Breast epithelium (tissue), 4 donors: ENCODE measurements around the gene TINCR. TPM values are rescaled to one million over a fixed set of nuclear protein-coding genes. Genes with fewer than 3 reads are reported as not detected.
A peak's percentile ranks its signal among the peaks of the same experiment; 100 is the strongest.

Experiments
- DNase-seq, 2 donors: peaks; one replicate each; pipeline ENCODE4 v3.0.0-alpha.2; 2019; ENCODE audit warnings: low spot score in 2 of 2
- H3K27ac ChIP-seq, 2 donors: fragments of 200-600 bp; sonication (generic) in 1 of 2; one replicate each; pipeline ENCODE4 v1.5.1; 2016 to 2019; ENCODE audit warnings: mild to moderate bottlenecking in 1 of 2
- H3K27me3 ChIP-seq, 2 donors: fragments of 200-600 bp; sonication (generic) in 1 of 2; one replicate each; pipeline versions ENCODE4 v1.5.1 to v1.6.0; 2017 to 2019; ENCODE audit warnings: control low read depth in 1 of 2, mild to moderate bottlenecking in 1 of 2
- H3K36me3 ChIP-seq: fragments of 200-600 bp; one replicate; pipeline ENCODE4 v1.5.1; 2019
- H3K4me1 ChIP-seq, 2 donors: fragments of 200-600 bp; sonication (generic); one replicate each; pipeline ENCODE4 v1.5.1; 2016 to 2019; ENCODE audit warnings: control low read depth in 1 of 2
- H3K4me3 ChIP-seq, 3 donors: fragments of 200-600 bp; sonication (generic); 1 replicate in 2 of 3; 2 replicates in 1 of 3; pipeline ENCODE4 v1.5.1; 2016 to 2019; ENCODE audit warnings: mild to moderate bottlenecking in 3 of 3, moderate library complexity in 2 of 3
- H3K9me3 ChIP-seq, 2 donors: fragments of 200-600 bp; sonication (generic) in 1 of 2; one replicate each; pipeline ENCODE4 v1.5.1; 2016 to 2019; ENCODE audit warnings: control low read depth in 1 of 2
- POLR2A ChIP-seq: fragments of 450-650 bp; IDR thresholded peaks from one replicate; pipeline ENCODE4 v1.6.1; 2016; ENCODE audit warnings: antibody characterized with exemption, mild to moderate bottlenecking, moderate library complexity
- POLR2AphosphoS5 ChIP-seq, 3 donors: sonication (generic); formaldehyde crosslinking; IDR thresholded peaks; one replicate each; pipeline ENCODE4 v1.6.1; 2017; ENCODE audit warnings: antibody characterized with exemption in 3 of 3
- intact Hi-C: fragments of 100-400 bp; cut with DNase I; formaldehyde crosslinking; loops from one replicate; pipeline ENCODE4 v1.15.1; 2023; ENCODE audit warnings: low total_unique reads
- total RNA-seq, 3 donors: library from RNA; depleted of rRNA; stranded (reverse); fragments of >200 nt; gene quantifications; one replicate each; pipeline ENCODE4 v1.1.0, GENCODE V29; 2016
- TF ChIP-seq, protein P1 (sequence below), 3 donors: fragments of 450-650 bp; IDR thresholded peaks; one replicate each; pipeline ENCODE4 v1.5.1; 2016 to 2017; ENCODE audit warnings: antibody characterized with exemption in 3 of 3, mild to moderate bottlenecking in 3 of 3, moderate library complexity in 3 of 3

The TINCR gene
- total RNA-seq, 3 donors from 2014 or later: 1.1 to 11.7 (median 1.3) TPM

DNA sequence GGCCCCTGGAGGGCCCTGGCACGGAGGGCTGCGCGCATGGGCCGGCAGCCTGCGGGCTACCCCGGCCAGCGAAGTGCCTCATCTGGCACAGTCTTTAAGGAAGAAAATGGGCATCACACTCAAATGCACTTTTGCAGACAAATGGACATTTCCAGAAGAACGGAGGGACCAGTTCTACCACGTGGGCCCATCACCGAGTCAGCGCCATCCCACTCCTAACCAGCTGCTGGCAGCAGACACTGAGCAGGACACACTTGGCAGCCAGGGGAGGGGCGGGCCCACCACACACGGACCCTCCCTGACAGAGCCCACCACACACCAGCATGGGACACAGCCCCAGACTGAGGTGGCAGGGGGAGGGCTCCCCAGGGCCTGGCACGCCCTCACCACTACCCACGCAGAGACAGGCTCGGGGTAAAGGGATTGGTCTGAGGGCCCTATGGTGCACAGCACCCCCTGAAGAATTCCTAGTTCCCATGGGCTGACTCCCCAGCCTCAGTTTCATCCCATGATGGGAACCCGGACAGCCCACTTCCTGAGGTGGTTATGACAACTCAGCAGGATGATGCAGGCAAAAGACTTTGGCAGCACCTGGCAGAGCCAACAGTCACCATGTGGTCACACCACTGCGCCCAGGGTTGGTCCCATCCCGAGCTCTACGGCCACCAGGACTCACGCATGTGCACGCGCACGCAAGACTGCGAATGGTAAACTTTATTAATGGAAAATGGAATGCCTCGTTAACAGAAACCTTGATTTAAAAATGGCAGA, 18.7 kb upstream of the TINCR start:
- no peak for DNase-seq
- Histone ChIP-seq H3K36me3 (peaks cover 6% of the 10 kb centered on the region), H3K27me3 (no peaks in the 10 kb centered on the region), H3K4me1 (peaks cover 0 to 6% of the 10 kb centered on the region in 2 donors), H3K27ac (peak overlapping the region; percentile 60 to 71), H3K4me3 (peak overlapping the region in 1 of 3 donors; percentile 47), H3K9me3 (no peaks in the 10 kb centered on the region)
- intact Hi-C loops: no loop called here
- TF ChIP-seq, protein P1, sequence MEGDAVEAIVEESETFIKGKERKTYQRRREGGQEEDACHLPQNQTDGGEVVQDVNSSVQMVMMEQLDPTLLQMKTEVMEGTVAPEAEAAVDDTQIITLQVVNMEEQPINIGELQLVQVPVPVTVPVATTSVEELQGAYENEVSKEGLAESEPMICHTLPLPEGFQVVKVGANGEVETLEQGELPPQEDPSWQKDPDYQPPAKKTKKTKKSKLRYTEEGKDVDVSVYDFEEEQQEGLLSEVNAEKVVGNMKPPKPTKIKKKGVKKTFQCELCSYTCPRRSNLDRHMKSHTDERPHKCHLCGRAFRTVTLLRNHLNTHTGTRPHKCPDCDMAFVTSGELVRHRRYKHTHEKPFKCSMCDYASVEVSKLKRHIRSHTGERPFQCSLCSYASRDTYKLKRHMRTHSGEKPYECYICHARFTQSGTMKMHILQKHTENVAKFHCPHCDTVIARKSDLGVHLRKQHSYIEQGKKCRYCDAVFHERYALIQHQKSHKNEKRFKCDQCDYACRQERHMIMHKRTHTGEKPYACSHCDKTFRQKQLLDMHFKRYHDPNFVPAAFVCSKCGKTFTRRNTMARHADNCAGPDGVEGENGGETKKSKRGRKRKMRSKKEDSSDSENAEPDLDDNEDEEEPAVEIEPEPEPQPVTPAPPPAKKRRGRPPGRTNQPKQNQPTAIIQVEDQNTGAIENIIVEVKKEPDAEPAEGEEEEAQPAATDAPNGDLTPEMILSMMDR (IDR thresholded peaks at IDR 0.05): no peak

DNA sequence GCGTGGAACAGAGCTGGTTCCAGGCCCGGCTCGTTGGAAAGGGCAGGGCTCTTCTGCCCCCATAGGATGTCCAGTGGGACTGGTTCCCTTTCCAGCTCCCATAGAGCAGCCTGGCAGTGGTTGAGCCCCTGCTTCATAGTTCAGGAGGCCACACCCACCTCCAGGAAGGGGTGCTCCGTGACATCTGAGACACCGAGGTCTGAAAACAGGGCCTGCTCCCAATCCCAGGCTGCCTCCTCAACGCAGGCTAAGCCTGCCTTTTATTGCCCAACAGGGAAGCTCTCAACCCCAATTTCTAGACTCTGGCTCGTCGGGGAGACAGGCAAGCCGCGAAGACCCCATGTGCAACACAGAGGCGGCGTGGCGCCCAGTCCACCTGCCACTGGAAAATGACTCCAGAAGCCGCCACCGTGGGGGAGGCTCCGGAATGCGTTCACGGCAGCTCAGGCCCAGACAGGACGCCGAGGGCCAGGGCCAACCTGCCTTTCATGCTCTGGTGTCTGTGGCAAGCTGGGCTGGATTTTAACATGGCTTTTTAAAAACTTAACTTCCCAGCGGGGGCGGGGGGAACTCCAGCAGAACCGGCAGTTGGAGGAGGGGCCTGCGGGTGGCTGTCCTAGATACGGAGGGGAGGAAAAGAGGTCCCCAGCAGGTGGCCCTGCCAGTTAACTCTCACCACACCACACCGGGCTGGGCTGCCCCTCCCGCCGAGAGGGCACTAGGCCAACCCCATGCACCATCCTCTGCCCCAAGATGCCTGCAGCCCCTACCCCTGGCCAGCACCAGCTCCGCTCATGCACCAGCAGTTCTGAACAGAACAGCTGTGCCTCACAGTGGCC, 17.9 kb upstream of the TINCR start:
- no peaks in the 10 kb centered on the region for H3K9me3 ChIP-seq
- peak in 1 of 2 donors; percentile 72 for DNase-seq

DNA sequence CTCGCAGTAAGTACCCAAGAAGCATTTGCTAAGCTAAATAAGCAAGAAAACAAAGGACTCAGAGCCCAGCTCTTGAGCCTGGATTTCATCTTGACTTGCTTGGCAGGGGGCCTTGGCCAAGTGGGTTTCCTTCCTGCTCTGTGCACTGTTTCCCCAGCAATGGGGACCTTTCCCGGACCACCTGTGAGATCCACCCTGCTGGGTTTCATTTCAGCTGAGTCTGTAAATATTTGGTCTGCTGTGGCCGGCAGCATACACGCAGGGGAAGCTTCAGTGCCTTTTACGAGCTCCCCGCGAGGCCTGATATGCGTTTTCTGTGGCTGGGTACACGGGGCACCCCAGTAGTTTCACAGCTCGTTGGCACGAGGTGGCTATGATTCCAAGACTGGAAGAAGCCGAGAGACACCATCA, 12.4 kb upstream of the TINCR start:
- Histone ChIP-seq H3K36me3 (no peaks in the 10 kb centered on the region), H3K27me3 (no peaks in the 10 kb centered on the region), H3K4me1 (no peaks in the 10 kb centered on the region), H3K4me3 (no peak overlapping the region), H3K27ac (no peak overlapping the region), H3K9me3 (no peaks in the 10 kb centered on the region)
- TF ChIP-seq POLR2A: no peak
- TF ChIP-seq, protein P1 (IDR thresholded peaks at IDR 0.05): no peak
- TF ChIP-seq POLR2AphosphoS5 (IDR thresholded peaks at IDR 0.05): no peak
- intact Hi-C loops: no loop called here
- DNase-seq: no peak

More for the DNA sequence above, 17.9 kb upstream of the TINCR start:
- Histone ChIP-seq H3K4me3 (peak overlapping the region in 1 of 3 donors; percentile 47), H3K36me3 (peaks cover 6% of the 10 kb centered on the region), H3K27me3 (no peaks in the 10 kb centered on the region), H3K27ac (peak overlapping the region; percentile 60 to 71), H3K4me1 (peaks cover 0 to 6% of the 10 kb centered on the region in 2 donors)
- intact Hi-C loops: no loop called here
- TF ChIP-seq POLR2A (no peak), POLR2AphosphoS5 (IDR thresholded peaks at IDR 0.05) (no peak)
- TF ChIP-seq, protein P1 (IDR thresholded peaks at IDR 0.05): no peak

DNA sequence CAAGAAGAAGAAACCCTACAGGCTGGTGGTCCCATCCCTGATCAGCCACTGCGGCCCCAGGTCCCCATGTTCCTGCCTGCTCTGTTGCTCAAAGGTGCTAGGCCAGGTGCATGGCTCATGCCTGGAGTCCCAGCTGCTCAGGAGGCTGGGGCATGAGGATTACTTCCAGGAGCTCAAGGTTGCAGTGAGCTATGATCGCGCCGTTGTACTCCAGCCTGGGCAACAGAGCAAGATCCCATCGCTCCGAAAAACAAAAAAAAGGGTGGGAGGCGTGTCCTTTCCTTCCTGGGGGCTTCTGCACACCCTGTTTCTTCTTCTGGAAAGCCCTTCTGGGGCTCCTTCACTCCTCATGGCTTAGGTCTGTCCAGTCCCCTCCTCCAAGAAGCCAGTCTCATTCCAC, 11.9 kb upstream of the TINCR start:
- H3K27ac ChIP-seq: no peak overlapping the region
- no peaks in the 10 kb centered on the region for H3K36me3 ChIP-seq
- H3K4me3 ChIP-seq: no peak overlapping the region
- TF ChIP-seq POLR2AphosphoS5 (IDR thresholded peaks at IDR 0.05) (no peak), POLR2A (no peak)
- TF ChIP-seq, protein P1 (IDR thresholded peaks at IDR 0.05): no peak
- intact Hi-C loops: no loop called here
- H3K4me1 ChIP-seq: no peaks in the 10 kb centered on the region
- no peak for DNase-seq
- no peaks in the 10 kb centered on the region for H3K27me3 ChIP-seq
- H3K9me3 ChIP-seq: no peaks in the 10 kb centered on the region

DNA sequence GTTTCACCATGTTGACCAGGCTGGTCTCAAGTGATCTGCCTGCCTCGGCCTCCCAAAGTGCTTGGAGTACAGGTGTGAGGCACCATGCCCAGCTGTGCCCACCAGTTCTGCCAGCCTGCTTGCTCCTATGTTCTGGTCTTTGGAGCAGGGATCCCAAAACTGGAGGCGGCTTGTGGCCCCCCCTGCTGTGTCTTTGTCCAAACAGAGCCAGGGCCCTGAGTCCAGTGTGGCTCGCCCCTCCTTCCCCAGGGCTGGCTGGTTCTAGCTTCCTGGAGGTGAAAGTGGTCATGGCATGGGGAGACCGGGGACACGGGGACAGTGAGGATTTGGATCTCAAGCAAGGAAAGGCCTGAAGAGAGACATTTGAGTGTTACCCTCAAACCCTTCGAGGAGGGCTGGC, 11.5 kb upstream of the TINCR start:
- H3K36me3 ChIP-seq: no peaks in the 10 kb centered on the region
- no peak overlapping the region for H3K4me3 ChIP-seq
- H3K27ac ChIP-seq: no peak overlapping the region
- no peaks in the 10 kb centered on the region for H3K9me3 ChIP-seq
- no peaks in the 10 kb centered on the region for H3K27me3 ChIP-seq
- no peaks in the 10 kb centered on the region for H3K4me1 ChIP-seq
- no peak for DNase-seq
- TF ChIP-seq, protein P1 (IDR thresholded peaks at IDR 0.05): no peak
- TF ChIP-seq POLR2AphosphoS5 (IDR thresholded peaks at IDR 0.05) (no peak), POLR2A (no peak)
- intact Hi-C loops: no loop called here
